HG02981 (cell line): ENCODE measurements around the gene RAD23A.

Experiments used
- ATAC-seq: cut with Tn5 transposase; IDR thresholded peaks from one replicate; pipeline ENCODE4 v1.9.1; 2021; ENCODE audit warnings: mild to moderate bottlenecking, moderate library complexity; ENCODE audit not compliant: unreplicated experiment

RAD23A gene

GRCh38 chr19:13001502-13002165, 56.0 kb downstream of the RAD23A start:
- ATAC-seq = no peak

DNA sequence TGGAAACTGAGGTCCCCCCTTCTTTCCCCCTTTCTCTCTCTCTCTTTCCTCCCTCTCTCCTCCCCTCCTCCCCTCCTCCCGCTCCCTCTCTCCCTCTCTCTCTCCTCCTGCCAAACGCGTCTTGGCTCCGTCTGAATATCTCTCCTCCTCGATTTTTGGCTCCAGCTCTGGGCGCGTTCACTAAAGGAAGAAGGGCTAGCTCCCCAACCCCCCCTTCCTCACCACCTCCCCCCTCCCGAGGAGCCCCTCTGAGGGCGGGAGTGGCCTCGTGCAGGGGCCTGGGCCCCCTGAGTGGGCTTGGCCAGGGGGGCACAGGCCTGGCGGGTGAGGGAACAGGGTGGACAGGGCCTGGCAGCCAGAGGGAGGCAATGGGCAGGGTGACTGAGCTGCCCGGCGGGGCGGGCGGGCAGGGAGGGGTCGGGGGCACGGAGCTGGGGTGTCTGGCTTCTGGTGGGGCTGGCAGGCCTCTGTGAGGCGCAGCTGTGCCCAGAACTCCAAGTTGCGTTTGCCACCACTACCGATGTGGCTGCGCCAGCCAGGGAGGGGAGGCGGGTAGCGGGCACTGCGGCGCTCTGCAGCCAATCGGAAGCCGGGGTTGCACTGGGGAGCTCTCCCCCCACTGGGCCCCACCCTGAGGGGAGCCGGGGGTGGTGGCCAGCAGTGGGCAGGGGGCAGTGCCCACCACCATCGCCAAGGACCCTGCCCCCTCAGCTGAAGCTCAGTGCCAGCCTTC, 56.7 kb downstream of the RAD23A start:
- ATAC-seq = no peak

- ATAC-seq = no peak
Measured at GRCh38 chr19:13003081-13003480, 57.4 kb downstream of the RAD23A start.
